ENCODE data around the gene CDC27.
A peak's percentile ranks its signal among the peaks of the same experiment; 100 is the strongest.

Gene CDC27

GRCh38 chr17:47231866-47232265, 42.8 kb upstream of the CDC27 start:
- no peak for TF ChIP-seq CTCF (conservative IDR thresholded peaks at IDR 0.05; ENCODE audit: low read length)

GRCh38 chr17:47231334-47231733, 42.2 kb upstream of the CDC27 start:
- no peak overlapping the region for H3K4me3 ChIP-seq (ENCODE audit: low read length)
- DNase-seq (ENCODE audit: low read depth) = no peak
- TF ChIP-seq CTCF (conservative IDR thresholded peaks at IDR 0.05; ENCODE audit: low read length) = no peak

More at GRCh38 chr17:47231866-47232265, 42.8 kb upstream of the CDC27 start:
- DNase-seq (ENCODE audit: low read depth) = no peak
- no peak overlapping the region for H3K4me3 ChIP-seq (ENCODE audit: low read length)

- no peak for DNase-seq (ENCODE audit: low read depth)
- H3K4me3 ChIP-seq (ENCODE audit: low read length) = no peak overlapping the region
- no peak for TF ChIP-seq CTCF (conservative IDR thresholded peaks at IDR 0.05; ENCODE audit: low read length)
These were observed 41.8 kb upstream of the CDC27 start for GRCh38 chr17:47230864-47231263.

- TF ChIP-seq CTCF (conservative IDR thresholded peaks at IDR 0.05; ENCODE audit: low read length) = peak; percentile 100
- peak overlapping the region; percentile 21 for H3K4me3 ChIP-seq (ENCODE audit: low read length)
- DNase-seq (ENCODE audit: low read depth) = peak; percentile 93
These were observed 40.7 kb upstream of the CDC27 start for GRCh38 chr17:47229535-47230443.

GRCh38 chr17:47227862-47228261, 38.8 kb upstream of the CDC27 start:
- DNase-seq (ENCODE audit: low read depth) = no peak

GRCh38 chr17:47225911-47226688, 37.0 kb upstream of the CDC27 start:
- peak; percentile 5 for DNase-seq (ENCODE audit: low read depth)
- H3K4me3 ChIP-seq (ENCODE audit: low read length) = no peak overlapping the region
- TF ChIP-seq CTCF (conservative IDR thresholded peaks at IDR 0.05; ENCODE audit: low read length) = no peak

More at GRCh38 chr17:47227862-47228261, 38.8 kb upstream of the CDC27 start:
- no peak for TF ChIP-seq CTCF (conservative IDR thresholded peaks at IDR 0.05; ENCODE audit: low read length)
- no peak overlapping the region for H3K4me3 ChIP-seq (ENCODE audit: low read length)
